ENCODE data around the gene ARHGEF10L. TPM values are rescaled to one million over a fixed set of nuclear protein-coding genes. Genes with fewer than 3 reads are reported as not detected.

ARHGEF10L gene
- total RNA-seq, 2 donors from 2014 or later, result 81.4 to 93.1 TPM

DNA sequence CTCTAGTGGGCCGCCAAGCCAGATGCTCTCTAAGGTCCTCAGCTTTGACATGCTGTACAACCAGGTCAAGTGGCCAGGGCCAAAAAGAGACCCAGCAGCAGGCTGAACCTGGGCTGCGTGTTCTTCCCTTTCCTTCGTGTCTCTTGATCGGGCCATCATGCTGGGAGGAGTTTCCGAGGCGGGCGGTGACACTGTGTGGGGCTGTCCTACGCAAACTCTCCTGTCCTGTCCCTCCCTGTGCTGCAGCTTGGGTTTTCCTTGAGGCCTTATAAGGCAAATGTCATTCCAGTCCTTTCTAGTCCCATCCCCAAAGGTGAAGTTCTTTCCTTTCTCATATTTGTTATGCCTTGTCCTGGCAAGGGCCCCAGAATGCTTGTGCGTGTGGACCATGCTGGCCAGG is 56.7 kb downstream of the ARHGEF10L start:
- 84 to 96% methylated on average over 4 to 9 of the region's 9 CpGs for WGBS, 2 donors
- no peak for TF ChIP-seq POLR2A (IDR thresholded peaks at IDR 0.05)
- TF ChIP-seq, protein P1, sequence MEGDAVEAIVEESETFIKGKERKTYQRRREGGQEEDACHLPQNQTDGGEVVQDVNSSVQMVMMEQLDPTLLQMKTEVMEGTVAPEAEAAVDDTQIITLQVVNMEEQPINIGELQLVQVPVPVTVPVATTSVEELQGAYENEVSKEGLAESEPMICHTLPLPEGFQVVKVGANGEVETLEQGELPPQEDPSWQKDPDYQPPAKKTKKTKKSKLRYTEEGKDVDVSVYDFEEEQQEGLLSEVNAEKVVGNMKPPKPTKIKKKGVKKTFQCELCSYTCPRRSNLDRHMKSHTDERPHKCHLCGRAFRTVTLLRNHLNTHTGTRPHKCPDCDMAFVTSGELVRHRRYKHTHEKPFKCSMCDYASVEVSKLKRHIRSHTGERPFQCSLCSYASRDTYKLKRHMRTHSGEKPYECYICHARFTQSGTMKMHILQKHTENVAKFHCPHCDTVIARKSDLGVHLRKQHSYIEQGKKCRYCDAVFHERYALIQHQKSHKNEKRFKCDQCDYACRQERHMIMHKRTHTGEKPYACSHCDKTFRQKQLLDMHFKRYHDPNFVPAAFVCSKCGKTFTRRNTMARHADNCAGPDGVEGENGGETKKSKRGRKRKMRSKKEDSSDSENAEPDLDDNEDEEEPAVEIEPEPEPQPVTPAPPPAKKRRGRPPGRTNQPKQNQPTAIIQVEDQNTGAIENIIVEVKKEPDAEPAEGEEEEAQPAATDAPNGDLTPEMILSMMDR (IDR thresholded peaks at IDR 0.05), result no peak
- Histone ChIP-seq H3K4me3 (no peak overlapping the region), H3K27ac (no peak overlapping the region), H3K36me3 (replicated peaks in 1 of 2; ENCODE audit: insufficient read depth in 1 of 2, low read depth in 2 of 2) (peaks cover 0 to 4% of the 10 kb centered on the region in 2 donors), H3K27me3 (no peaks in the 10 kb centered on the region), H3K9me3 (no peaks in the 10 kb centered on the region), H3K4me1 (peaks cover 25% of the 10 kb centered on the region)
- DNase-seq (no peak), ATAC-seq (no peak)
- intact Hi-C loops (cut with DNase I), result no loop called here

DNA sequence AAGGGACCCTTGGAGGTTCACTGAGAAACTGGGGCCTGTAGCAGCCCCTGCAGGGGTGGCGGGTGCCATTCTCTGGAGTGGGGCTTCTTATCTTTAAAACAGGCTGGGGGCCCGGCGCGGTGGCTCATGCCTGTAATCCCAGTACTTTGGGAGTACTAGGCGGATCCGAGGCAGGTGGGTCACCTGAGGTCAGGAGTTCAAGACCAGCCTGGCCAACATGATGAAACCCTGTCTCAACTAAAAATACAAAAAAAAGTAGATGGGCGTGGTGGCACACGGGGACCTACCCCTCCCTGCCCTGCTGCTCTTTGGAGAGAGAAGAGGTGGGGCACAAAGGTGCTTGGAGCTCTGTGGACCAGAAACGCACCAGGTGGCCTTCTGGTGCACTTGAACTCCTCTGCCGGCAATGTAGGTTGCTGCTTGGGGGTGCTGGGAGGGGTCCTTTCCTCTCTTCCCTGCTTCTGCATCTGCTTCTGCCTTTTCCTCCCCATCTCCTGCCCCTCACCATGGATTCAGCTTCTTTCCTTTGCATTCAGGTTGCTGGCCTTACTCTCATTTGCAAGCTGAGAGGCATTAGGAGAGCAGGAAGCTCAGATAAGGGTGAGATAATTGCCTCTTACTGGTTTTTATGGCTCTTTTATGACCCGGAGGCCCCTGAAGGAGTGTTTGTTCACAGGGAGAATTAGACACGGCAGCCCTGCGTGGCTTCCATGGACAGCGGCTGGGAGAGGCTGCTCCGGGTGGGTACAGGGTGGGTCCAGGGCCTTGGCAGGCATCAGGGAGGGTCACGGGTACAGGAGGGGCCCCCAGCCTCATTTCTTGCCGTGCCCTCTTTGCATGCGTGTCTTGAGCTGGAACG is 57.4 kb downstream of the ARHGEF10L start:
- ATAC-seq, result no peak
- H3K36me3 ChIP-seq (replicated peaks in 1 of 2; ENCODE audit: insufficient read depth in 1 of 2, low read depth in 2 of 2), result peaks cover 0 to 4% of the 10 kb centered on the region in 2 donors
- peaks cover 19% of the 10 kb centered on the region for H3K4me1 ChIP-seq
- no peak overlapping the region for H3K27ac ChIP-seq
- TF ChIP-seq, protein P1 (IDR thresholded peaks at IDR 0.05), result no peak
- no peak for TF ChIP-seq POLR2A (IDR thresholded peaks at IDR 0.05)
- intact Hi-C loops (cut with DNase I), result no loop called here
- WGBS, 2 donors, result 62 to 72% methylated on average over 9 to 19 of the region's 19 CpGs
- H3K9me3 ChIP-seq, result no peaks in the 10 kb centered on the region
- DNase-seq, result no peak
- H3K27me3 ChIP-seq, result no peaks in the 10 kb centered on the region
- no peak overlapping the region for H3K4me3 ChIP-seq

DNA sequence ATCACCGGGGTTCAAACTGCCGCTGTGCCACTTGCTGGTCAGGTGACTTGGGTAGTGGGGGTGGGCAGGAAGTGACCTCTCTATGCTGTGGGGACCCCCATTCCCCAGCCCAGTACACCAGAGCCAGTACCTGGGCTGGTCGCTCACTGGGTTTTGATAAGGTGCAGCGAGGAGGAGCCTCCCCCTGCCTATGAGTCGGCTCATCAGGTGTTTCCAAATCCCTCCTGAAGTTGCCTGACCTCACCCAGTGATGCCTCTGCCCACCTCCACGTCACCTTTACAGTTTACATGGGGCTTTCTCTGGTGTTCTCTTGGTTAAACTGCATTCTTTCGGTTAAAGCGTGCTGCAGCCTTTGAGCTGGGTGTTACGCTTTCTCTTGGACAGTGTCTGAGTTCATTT is 58.2 kb downstream of the ARHGEF10L start:
- no peak overlapping the region for H3K4me3 ChIP-seq
- peaks cover 0 to 5% of the 10 kb centered on the region in 2 donors for H3K36me3 ChIP-seq (replicated peaks in 1 of 2; ENCODE audit: insufficient read depth in 1 of 2, low read depth in 2 of 2)
- intact Hi-C loops (cut with DNase I), result no loop called here
- H3K27me3 ChIP-seq, result no peaks in the 10 kb centered on the region
- H3K27ac ChIP-seq, result no peak overlapping the region
- peaks cover 14% of the 10 kb centered on the region for H3K4me1 ChIP-seq
- 90% methylated on average over 9 of the region's 9 CpGs for WGBS, 2 donors
- TF ChIP-seq POLR2A (IDR thresholded peaks at IDR 0.05), result no peak
- TF ChIP-seq, protein P1 (IDR thresholded peaks at IDR 0.05), result no peak
- no peaks in the 10 kb centered on the region for H3K9me3 ChIP-seq
- no peak for ATAC-seq
- DNase-seq, result no peak

GRCh38 chr1:17598251-17598650 is 58.8 kb downstream of the ARHGEF10L start:
- Histone ChIP-seq H3K36me3 (replicated peaks in 1 of 2; ENCODE audit: insufficient read depth in 1 of 2, low read depth in 2 of 2) (peaks cover 0 to 5% of the 10 kb centered on the region in 2 donors), H3K4me1 (peaks cover 14% of the 10 kb centered on the region)
- 89 to 94% methylated on average over 3 of the region's 3 CpGs for WGBS, 2 donors

More at GRCh38 chr1:17598251-17598650, 58.8 kb downstream of the ARHGEF10L start:
- intact Hi-C loops (cut with DNase I), result no loop called here
- DNase-seq (no peak), ATAC-seq (no peak)
- Histone ChIP-seq H3K4me3 (no peak overlapping the region), H3K27me3 (no peaks in the 10 kb centered on the region), H3K9me3 (no peaks in the 10 kb centered on the region), H3K27ac (no peak overlapping the region)
- TF ChIP-seq, protein P1 (IDR thresholded peaks at IDR 0.05), result no peak
